Right lobe of liver (tissue), 6 donors: ENCODE data around the gene PHLDA1. TPM values are rescaled to one million over a fixed set of nuclear protein-coding genes. Genes with fewer than 3 reads are reported as not detected.

Source experiments
- ATAC-seq, 4 donors: fragments of 200-7000 bp; cut with Tn5 transposase; one replicate each; pipeline ENCODE4 v1.9.1; 2020; ENCODE audit warnings: mild to moderate bottlenecking in 4 of 4, moderate library complexity in 4 of 4
- DNase-seq, 3 donors: peaks; one replicate each; pipeline ENCODE4 v3.0.0-alpha.2; 2020
- H3K27ac ChIP-seq, 3 donors: fragments of 200-600 bp; one replicate each; pipeline ENCODE4 v1.8.0; 2022
- H3K27me3 ChIP-seq, 2 donors: fragments of 200-600 bp; one replicate each; pipeline ENCODE4 v1.8.0; 2022
- H3K36me3 ChIP-seq, 4 donors: fragments of 200-600 bp; sonication (generic) in 1 of 4; one replicate each; pipeline versions ENCODE4 v1.5.1 to v1.8.0; 2017 to 2022; ENCODE audit warnings: control low read depth in 1 of 4
- H3K4me1 ChIP-seq, 4 donors: fragments of 200-600 bp; sonication (generic) in 1 of 4; one replicate each; pipeline versions ENCODE4 v1.5.1 to v1.8.0; 2017 to 2022; ENCODE audit warnings: control low read depth in 1 of 4
- H3K4me3 ChIP-seq, 3 donors: fragments of 200-600 bp; one replicate each; pipeline ENCODE4 v1.8.0; 2022
- H3K9me3 ChIP-seq, 4 donors: fragments of 200-600 bp; sonication (generic) in 1 of 4; one replicate each; pipeline versions ENCODE4 v1.5.1 to v1.8.0; 2017 to 2022; ENCODE audit warnings: control low read depth in 1 of 4
- POLR2A ChIP-seq: fragments of 450-650 bp; IDR thresholded peaks from one replicate; pipeline ENCODE4 v1.6.1; 2017; ENCODE audit warnings: antibody characterized with exemption, mild to moderate bottlenecking
- WGBS: methylation state at CpG from one replicate; pipeline ENCODE4 v1.1.6; 2018; ENCODE audit warnings: low coverage, low lambda C conversion rate; ENCODE audit not compliant: insufficient coverage; ENCODE audit errors: missing lambda C conversion rate; 5-methylcytosine and 5-hydroxymethylcytosine counted together
- intact Hi-C, 2 donors: fragments of 100-400 bp; cut with DNase I; formaldehyde crosslinking; loops; one replicate each; pipeline versions ENCODE4 v1.11.2 to v1.14.1; 2022
- long read RNA-seq: library from polyadenylated mRNA; unstranded; transcript quantifications from one replicate; pipeline ENCODE4 v2.0.0, GENCODE V29; 2019
- total RNA-seq, 6 experiments: library from RNA; depleted of rRNA in 2 of 6; stranded (reverse); fragments of >200 nt in 2 of 6; fragmentation: NEBNext Ultra II Directional in 3 of 6; extraction: Animal tissue kit (Norgen Biotek cat#: 25700) in 3 of 6; gene quantifications; one replicate each; pipeline versions ENCODE4 v1.1.0 to v1.2.4, GENCODE V29; 2016 to 2023
- TF ChIP-seq, protein P1 (sequence below), 4 donors: fragments of 200-600 bp in 3 of 4; fragments of 450-650 bp in 1 of 4; IDR thresholded peaks; one replicate each; pipeline versions ENCODE4 v1.5.1 to v1.8.0; 2016 to 2022; ENCODE audit warnings: antibody characterized with exemption in 4 of 4, mild to moderate bottlenecking in 2 of 4
- donor health status: DM: no; HTN: yes; CAD: no.
- donor health status: DM: no; HTN: no; CAD: no.
- donor health status: DM: no; HTN: no; CAD: no.
- donor health status: DM: no; HTN: yes; CAD: no.
- donor health status: DM: no; HTN: yes; CAD: no.

The PHLDA1 gene
- 10 to 100 TPM in 4 of 6 experiments, 1 to 10 TPM in 2; 1.7 to 22.4 (median 14.3) TPM for total RNA-seq
- long read RNA-seq, partial matches to known transcripts: 0 of 1 reads
- long read RNA-seq, other reads (novel, unspliced or antisense): 1 of 1 reads

DNA sequence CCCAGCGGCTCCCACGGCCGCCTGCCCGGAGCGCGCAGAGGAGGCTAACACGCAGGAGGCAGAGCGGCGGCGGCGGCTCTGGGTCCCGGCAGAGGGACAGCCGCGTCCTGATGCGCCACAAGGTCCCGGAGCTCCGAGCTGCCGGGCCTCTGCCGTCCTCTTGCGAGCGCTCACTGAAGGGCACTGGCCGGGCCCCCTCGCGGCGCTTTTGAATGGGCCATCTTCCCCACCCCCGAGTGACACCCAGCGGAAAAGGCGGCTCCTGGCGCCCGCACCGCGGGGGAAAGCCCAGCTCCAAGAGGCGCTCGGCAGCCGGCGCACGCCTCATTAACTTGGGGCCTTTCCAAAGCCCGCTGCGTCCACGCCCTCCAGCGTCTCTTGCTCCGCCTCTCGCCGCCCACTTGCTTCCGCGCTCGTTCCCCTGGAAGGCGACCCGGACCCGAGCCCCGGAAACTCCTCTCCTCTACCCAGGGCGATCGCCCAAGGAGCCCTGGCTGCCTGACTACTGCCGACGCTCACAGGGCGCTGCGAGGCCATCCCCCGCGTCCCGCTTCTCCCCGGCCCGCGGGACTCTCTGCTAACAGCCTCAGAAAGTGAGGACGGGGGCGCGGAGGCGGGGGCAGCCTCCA is at the start of gene PHLDA1:
Gene PHLDA1 (minus strand): TSS at position 363 of the 629 bp plus-strand sequence.
- intact Hi-C loops: loop anchor here (10.0 kb wide), 2 partner anchors 217 to 507 kb away; no protein-coding TSS in a partner anchor
- Histone ChIP-seq H3K36me3 (no peaks in the 10 kb centered on the region), H3K27ac (peak within 1 kb of the TSS; percentile 98 to 99 (median 98)), H3K27me3 (no peaks in the 10 kb centered on the region), H3K4me1 (peaks cover 0 to 10% (median 3%) of the 10 kb centered on the region in 4 donors), H3K4me3 (peak within 1 kb of the TSS; percentile 78 to 90 (median 82)), H3K9me3 (no peaks in the 10 kb centered on the region)
- peak; percentile 99 for TF ChIP-seq POLR2A
- TF ChIP-seq, protein P1, sequence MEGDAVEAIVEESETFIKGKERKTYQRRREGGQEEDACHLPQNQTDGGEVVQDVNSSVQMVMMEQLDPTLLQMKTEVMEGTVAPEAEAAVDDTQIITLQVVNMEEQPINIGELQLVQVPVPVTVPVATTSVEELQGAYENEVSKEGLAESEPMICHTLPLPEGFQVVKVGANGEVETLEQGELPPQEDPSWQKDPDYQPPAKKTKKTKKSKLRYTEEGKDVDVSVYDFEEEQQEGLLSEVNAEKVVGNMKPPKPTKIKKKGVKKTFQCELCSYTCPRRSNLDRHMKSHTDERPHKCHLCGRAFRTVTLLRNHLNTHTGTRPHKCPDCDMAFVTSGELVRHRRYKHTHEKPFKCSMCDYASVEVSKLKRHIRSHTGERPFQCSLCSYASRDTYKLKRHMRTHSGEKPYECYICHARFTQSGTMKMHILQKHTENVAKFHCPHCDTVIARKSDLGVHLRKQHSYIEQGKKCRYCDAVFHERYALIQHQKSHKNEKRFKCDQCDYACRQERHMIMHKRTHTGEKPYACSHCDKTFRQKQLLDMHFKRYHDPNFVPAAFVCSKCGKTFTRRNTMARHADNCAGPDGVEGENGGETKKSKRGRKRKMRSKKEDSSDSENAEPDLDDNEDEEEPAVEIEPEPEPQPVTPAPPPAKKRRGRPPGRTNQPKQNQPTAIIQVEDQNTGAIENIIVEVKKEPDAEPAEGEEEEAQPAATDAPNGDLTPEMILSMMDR (IDR thresholded peaks at IDR 0.05): peak; percentile 48 to 68 (median 61)
- 2% methylated on average over 9 of the region's 67 CpGs for WGBS
- peak; percentile 88 to 95 (median 92) for ATAC-seq
- peak; percentile 97 to 98 (median 98) for DNase-seq

DNA sequence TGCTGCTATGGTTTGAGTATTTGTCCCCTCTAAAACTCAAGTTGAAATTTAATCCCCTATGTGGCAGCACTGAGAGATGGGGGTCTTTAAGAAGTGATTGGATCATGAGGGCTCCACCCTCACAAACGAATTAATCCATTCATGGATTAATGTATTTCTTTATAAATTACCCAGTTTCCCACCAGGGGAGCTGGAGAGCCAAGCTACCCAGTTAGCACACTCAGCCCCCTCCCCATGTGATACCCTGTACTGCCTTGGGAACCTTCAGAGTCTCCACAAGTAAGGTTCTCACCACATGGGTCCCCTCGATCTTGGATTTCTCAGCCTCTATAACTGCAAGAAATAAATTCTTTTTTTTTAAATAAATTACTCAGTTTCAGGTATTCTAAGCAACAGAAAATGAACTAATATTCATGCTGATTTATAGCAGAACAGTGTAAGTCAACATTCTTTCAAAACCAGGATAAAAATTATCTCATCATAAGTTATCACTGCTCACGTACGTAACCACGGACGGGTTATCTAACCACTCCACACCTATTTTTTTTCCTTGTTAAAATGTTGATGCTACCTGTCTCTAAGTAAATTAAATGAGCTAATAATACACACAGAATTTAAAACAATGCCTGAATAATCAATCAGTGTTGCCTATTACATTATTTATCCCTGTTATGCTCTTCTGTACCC is 49.3 kb upstream of the PHLDA1 start:
- no peaks in the 10 kb centered on the region for H3K9me3 ChIP-seq
- H3K4me3 ChIP-seq: no peak overlapping the region
- TF ChIP-seq, protein P1 (IDR thresholded peaks at IDR 0.05): no peak
- no peak for TF ChIP-seq POLR2A
- no peak for ATAC-seq
- intact Hi-C loops: no loop called here
- peaks cover 0 to 15% (median 0%) of the 10 kb centered on the region in 4 donors for H3K4me1 ChIP-seq
- H3K27me3 ChIP-seq: no peaks in the 10 kb centered on the region
- 75% methylated on average over 6 of the region's 6 CpGs for WGBS
- no peak for DNase-seq
- H3K27ac ChIP-seq: no peak overlapping the region
- H3K36me3 ChIP-seq: no peaks in the 10 kb centered on the region

DNA sequence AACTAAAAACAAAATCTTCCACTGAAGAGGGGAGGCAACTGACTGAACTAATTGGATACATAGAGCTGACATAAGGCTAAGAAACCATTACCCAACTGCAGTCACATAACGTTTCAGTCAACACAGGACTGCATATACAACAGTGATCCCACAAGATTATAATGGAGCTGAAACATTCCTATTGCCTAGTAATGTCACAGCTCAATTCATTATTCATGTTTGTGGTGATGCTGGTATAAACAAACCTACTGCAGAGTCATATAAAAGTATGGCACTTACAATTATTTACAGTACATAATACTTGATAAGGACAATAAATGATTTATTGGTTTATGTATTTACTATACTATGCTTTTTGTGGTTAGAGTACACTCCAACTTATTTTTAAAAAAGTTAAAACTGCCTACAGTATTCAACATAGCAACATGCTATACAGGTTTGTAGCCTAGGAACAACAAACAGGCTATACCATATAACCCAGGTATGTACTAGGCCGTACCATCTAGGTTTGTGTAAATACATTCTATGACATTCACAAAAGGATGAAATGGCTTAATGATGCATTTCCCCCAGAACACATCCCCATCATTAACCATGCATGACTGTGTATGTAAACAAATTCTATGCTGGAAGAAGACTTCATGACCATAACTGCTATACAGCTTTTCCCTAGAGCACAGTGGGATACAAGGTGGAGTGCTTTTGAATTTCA is 48.6 kb upstream of the PHLDA1 start:
- Histone ChIP-seq H3K4me1 (peaks cover 0 to 15% (median 0%) of the 10 kb centered on the region in 4 donors), H3K4me3 (no peak overlapping the region), H3K9me3 (no peaks in the 10 kb centered on the region), H3K27me3 (no peaks in the 10 kb centered on the region), H3K27ac (no peak overlapping the region), H3K36me3 (no peaks in the 10 kb centered on the region)
- TF ChIP-seq, protein P1 (IDR thresholded peaks at IDR 0.05): no peak
- TF ChIP-seq POLR2A: no peak
- intact Hi-C loops: no loop called here
- 90% methylated on average over 2 of the region's 2 CpGs for WGBS
- ATAC-seq (no peak), DNase-seq (no peak)

DNA sequence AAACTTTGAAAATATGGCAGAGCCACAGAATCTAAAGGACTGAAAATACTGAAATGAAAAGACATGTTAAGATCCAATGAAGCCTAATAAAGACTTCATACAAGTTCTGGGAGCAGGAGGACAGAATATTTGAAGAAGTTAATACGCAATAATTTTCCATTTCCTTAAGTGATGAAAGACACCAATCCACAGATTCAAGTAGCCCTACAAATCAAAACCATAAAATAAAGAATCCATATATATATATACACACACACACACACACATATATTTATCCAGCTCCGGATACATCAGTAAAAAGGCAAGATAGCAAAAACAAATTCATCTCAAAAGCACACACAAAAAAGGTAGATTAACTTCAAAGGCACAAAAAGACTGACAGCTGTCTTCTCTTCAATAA is 47.2 kb upstream of the PHLDA1 start:
- no peak overlapping the region for H3K27ac ChIP-seq
- WGBS: 100% methylated on average over 2 of the region's 2 CpGs
- H3K4me3 ChIP-seq: no peak overlapping the region
- ATAC-seq (no peak), DNase-seq (no peak)
- no peaks in the 10 kb centered on the region for H3K27me3 ChIP-seq
- peaks cover 0 to 15% (median 0%) of the 10 kb centered on the region in 4 donors for H3K4me1 ChIP-seq
- no peaks in the 10 kb centered on the region for H3K9me3 ChIP-seq
- TF ChIP-seq, protein P1 (IDR thresholded peaks at IDR 0.05): no peak
- no peak for TF ChIP-seq POLR2A
- intact Hi-C loops: no loop called here
- H3K36me3 ChIP-seq: no peaks in the 10 kb centered on the region
